Kidney epithelial cell (primary cell): ENCODE data around the gene NELFCD. TPM values are rescaled to one million over a fixed set of nuclear protein-coding genes. Genes with fewer than 3 reads are reported as not detected.
A peak's percentile ranks its signal among the peaks of the same experiment; 100 is the strongest.

ENCODE experiments used
- DNase-seq: peaks from one replicate; pipeline ENCODE4 v3.0.0-alpha.2; 2010; ENCODE audit warnings: low read depth
- H3K27me3 ChIP-seq: 2 replicates; pipeline ENCODE4 v1.6.0; 2011; ENCODE audit warnings: low read length; ENCODE audit not compliant: control insufficient read depth, insufficient read depth
- H3K36me3 ChIP-seq: 2 replicates; pipeline ENCODE4 v1.5.1; 2011; ENCODE audit warnings: low read length; ENCODE audit not compliant: control insufficient read depth, insufficient read depth
- H3K4me3 ChIP-seq: 2 replicates; pipeline ENCODE4 v1.5.1; 2011; ENCODE audit warnings: low read depth, mild to moderate bottlenecking, control low read depth, low read length
- total RNA-seq: library from RNA; depleted of rRNA; stranded (reverse); fragments of >200 nt; gene quantifications from 2 replicates; pipeline ENCODE4 v1.2.3, GENCODE V29; 2015
- TF ChIP-seq, protein P1 (sequence below): IDR thresholded peaks from 2 replicates; pipeline ENCODE4 v1.5.1; 2011; ENCODE audit warnings: mild to moderate bottlenecking, moderate library complexity, low read length, control low read depth, inconsistent platforms; ENCODE audit not compliant: insufficient read depth, poor library complexity, severe bottlenecking

Gene NELFCD
- total RNA-seq, 1 donor from 2014 or later, result 43.7 TPM

DNA sequence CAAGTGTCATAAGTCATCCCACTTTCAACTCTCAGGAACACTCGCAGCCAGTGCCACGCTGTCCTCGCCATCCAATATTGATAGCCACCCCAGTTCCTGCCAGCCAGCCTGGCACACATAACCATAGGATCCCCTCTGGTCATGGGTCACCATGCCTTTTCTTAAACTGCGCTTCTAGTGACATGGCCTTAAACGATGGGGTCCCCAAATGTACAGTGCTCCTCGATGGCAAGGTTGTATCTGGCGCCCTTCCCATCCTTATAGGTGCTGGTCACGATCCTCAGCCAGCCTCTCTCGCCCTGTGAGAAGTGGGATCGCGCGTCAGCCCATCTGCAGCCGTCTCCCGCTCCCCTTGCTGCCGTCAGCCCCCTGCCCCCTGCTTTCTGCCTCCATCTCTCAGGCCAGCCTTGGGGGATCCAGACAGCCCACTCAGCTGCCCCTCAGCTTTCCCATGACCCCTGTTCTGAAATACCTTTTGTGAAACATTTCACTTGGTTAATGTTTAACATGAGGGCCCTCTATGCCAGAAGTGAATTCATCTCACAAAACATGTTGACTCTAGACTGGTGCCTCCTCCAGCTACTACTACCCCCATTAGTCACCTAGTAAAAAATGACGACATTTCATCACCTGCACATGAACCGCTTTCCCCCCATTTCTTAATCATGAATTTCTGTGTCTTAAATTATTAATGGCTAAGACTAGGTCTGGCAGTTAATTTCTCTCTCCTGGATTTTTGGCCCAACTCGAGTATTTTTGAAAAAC, 14.6 kb downstream of the NELFCD start:
- H3K4me3 ChIP-seq, result no peak overlapping the region
- peaks cover 4% of the 10 kb centered on the region for H3K36me3 ChIP-seq
- H3K27me3 ChIP-seq, result no peaks in the 10 kb centered on the region
- TF ChIP-seq, protein P1, sequence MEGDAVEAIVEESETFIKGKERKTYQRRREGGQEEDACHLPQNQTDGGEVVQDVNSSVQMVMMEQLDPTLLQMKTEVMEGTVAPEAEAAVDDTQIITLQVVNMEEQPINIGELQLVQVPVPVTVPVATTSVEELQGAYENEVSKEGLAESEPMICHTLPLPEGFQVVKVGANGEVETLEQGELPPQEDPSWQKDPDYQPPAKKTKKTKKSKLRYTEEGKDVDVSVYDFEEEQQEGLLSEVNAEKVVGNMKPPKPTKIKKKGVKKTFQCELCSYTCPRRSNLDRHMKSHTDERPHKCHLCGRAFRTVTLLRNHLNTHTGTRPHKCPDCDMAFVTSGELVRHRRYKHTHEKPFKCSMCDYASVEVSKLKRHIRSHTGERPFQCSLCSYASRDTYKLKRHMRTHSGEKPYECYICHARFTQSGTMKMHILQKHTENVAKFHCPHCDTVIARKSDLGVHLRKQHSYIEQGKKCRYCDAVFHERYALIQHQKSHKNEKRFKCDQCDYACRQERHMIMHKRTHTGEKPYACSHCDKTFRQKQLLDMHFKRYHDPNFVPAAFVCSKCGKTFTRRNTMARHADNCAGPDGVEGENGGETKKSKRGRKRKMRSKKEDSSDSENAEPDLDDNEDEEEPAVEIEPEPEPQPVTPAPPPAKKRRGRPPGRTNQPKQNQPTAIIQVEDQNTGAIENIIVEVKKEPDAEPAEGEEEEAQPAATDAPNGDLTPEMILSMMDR, result no peak
- peak; percentile 54 for DNase-seq

DNA sequence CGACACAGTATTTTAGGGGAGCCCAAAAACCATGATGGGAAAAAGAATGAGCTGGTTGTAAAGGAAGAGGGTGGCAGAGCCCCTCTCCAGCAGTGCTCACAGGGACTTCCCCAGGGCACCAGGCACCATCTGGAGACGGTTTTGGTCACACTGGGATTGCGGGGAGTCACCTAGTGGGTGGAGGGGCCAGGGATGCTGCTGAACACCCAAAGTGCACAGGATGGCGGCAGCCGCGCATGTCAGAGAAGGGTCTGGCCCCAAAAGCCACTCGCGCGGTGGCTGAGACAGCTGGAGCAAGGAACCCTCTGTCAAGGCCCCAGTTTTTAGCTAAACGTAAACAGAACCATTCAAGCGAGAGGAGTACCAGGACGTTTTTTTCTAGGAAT, 15.2 kb downstream of the NELFCD start:
- TF ChIP-seq, protein P1, result no peak
- no peak for DNase-seq
- H3K27me3 ChIP-seq, result no peaks in the 10 kb centered on the region
- H3K36me3 ChIP-seq, result peaks cover 4% of the 10 kb centered on the region
- H3K4me3 ChIP-seq, result no peak overlapping the region

DNA sequence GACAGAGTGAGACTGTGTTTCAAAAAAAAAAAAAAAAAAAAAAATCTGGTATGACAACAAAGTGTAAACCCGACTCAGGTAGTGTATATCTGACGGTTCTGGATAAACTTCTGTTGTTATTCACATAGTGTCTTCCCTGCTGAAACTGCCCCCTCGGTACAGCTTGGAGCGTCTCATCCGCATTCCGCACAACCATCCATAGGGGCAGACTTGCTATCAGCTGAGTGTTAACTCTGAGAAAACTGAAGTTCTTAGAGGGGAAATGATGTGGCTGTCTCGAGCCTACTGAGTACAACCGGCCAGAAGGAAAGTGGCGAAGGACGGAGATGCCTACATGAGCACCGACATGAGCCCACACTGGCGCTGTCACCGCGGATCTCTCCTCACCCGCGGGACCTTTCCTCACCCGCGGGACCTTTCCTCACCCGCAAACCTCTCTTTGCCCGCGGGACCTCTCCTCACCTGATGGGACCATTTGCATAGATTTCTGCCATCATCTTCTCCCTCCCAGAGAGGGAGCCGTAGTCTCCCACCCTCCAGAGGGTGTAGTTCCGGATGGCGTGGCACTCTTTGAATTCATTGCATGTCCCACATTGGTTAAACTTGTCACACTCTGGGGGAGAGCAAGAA, 16.2 kb downstream of the NELFCD start:
- no peaks in the 10 kb centered on the region for H3K27me3 ChIP-seq
- no peak overlapping the region for H3K4me3 ChIP-seq
- peaks cover 4% of the 10 kb centered on the region for H3K36me3 ChIP-seq
- no peak for DNase-seq
- TF ChIP-seq, protein P1, result no peak

DNA sequence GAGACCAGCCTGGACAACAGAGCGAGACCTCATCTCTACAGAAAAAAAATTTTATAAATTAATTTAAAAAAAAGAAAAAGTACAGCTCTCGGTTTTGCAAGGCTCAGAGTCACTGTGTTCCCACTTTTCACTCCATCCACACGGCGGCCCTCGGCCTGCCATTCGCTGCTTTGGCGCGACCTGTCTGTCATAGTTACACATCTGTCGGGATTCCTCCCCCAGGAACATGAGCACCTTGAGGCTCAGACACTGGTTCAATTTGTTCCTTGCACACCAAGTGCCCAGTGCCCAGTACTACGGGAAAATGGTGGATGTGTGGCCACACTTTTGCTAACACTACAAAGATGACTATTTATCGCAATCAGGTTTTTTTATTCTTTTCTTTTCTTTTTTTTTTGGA, 17.6 kb downstream of the NELFCD start:
- H3K4me3 ChIP-seq, result no peak overlapping the region
- TF ChIP-seq, protein P1, result no peak
- H3K36me3 ChIP-seq, result peaks cover 3% of the 10 kb centered on the region

DNA sequence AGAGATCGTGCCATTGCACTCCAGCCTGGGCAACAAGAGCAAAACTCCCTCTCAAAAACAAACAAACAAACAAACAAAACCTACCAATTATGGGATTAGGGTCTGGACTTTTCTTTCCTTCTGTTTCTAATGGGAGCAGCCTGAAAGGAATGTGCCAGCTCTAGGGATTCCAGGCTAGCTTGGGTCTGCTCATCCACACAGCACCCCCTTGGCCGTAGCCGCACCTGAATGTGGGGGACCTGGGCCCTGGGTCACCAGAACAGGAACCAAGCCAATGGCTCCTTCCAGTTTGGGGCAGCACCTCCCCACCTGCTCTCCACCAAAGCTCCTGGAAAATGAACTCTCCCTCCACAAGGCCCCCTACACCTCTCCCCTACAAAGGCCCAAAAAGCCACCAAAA, 19.3 kb downstream of the NELFCD start:
- H3K36me3 ChIP-seq, result peaks cover 3% of the 10 kb centered on the region
- H3K27me3 ChIP-seq, result no peaks in the 10 kb centered on the region
- no peak for DNase-seq
- H3K4me3 ChIP-seq, result no peak overlapping the region
- TF ChIP-seq, protein P1, result no peak

More for the DNA sequence above, 17.6 kb downstream of the NELFCD start:
- no peak for DNase-seq
- H3K27me3 ChIP-seq, result no peaks in the 10 kb centered on the region

DNA sequence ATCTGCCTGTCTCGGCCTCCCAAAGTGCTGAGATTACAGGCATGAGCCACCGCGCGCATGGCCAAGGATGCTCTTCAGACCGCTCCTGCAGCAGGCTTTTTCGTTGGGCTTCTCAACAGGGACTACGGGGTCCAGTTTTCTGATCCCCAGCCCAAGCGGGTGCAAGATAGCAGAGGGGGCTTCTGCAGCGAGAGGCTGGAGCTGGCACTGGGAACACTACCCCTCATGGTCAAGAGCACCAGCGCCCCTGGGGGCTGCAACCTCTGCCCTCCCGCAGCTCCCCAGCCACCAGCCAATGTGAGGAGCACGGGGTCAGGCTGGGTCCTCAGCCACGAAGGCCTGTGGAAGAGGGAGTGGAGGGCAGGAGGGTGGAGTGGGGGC, 20.0 kb downstream of the NELFCD start:
- Histone ChIP-seq H3K4me3 (no peak overlapping the region), H3K27me3 (no peaks in the 10 kb centered on the region), H3K36me3 (peaks cover 3% of the 10 kb centered on the region)
- TF ChIP-seq, protein P1, result no peak
- no peak for DNase-seq
